Measurements from ENCODE around the gene ATP6V1F. TPM values are rescaled to one million over a fixed set of nuclear protein-coding genes. Genes with fewer than 3 reads are reported as not detected.

Gene ATP6V1F
- total and polyA plus RNA-seq, 11 donors = 91.6 to 198 (median 122) TPM

DNA sequence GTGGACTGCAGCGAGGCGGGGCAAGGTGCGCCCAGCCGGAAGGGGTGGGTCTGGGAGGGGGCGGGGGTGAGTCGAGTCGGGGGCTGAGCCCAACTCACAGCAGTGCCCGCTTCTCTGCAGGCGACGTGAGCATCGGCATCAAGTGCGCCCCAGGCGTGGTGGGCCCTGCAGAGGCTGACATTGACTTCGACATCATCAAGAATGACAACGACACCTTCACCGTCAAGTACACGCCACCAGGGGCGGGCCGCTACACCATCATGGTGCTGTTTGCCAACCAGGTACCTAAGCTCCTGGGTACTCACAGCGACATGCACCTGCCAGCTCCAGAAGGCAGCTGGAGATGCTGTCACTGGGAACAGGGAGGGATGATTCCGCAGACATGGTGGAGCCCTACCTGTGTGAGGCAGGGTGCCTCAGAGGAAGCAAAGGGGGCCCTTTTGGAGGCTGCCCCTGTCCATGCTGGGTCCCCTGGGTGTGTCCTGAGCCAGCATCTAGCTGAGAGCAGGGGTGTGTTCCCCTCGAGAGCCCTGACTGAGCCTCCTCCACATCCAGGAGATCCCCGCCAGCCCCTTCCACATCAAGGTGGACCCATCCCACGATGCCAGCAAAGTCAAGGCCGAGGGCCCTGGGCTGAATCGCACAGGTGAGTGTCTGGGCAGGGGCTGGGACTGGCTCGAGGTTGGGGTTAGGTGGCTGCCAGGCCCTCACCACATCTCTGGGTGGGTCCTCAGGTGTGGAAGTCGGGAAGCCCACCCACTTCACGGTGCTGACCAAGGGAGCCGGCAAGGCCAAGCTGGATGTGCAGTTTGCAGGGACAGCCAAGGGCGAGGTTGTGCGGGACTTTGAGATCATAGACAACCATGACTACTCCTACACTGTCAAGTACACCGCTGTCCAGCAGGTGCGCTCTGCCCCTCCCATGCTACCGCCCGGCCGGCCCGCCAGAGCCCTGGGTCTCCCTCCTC is 19.7 kb upstream of the ATP6V1F start:
- ATAC-seq (no peak), DNase-seq (peak in 2 of 5 donors; percentile 29 to 52)
- H3K9me3 ChIP-seq = no peaks in the 10 kb centered on the region
- TF ChIP-seq, protein P1, sequence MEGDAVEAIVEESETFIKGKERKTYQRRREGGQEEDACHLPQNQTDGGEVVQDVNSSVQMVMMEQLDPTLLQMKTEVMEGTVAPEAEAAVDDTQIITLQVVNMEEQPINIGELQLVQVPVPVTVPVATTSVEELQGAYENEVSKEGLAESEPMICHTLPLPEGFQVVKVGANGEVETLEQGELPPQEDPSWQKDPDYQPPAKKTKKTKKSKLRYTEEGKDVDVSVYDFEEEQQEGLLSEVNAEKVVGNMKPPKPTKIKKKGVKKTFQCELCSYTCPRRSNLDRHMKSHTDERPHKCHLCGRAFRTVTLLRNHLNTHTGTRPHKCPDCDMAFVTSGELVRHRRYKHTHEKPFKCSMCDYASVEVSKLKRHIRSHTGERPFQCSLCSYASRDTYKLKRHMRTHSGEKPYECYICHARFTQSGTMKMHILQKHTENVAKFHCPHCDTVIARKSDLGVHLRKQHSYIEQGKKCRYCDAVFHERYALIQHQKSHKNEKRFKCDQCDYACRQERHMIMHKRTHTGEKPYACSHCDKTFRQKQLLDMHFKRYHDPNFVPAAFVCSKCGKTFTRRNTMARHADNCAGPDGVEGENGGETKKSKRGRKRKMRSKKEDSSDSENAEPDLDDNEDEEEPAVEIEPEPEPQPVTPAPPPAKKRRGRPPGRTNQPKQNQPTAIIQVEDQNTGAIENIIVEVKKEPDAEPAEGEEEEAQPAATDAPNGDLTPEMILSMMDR (IDR thresholded peaks at IDR 0.05) = no peak
- TF ChIP-seq POLR2A (IDR thresholded peaks at IDR 0.05) = no peak
- no peak overlapping the region for H3K4me3 ChIP-seq
- 87 to 94% (median 91%) methylated on average over 14 to 38 of the region's 38 CpGs for WGBS, 4 donors
- intact Hi-C loops (cut with DNase I) = no loop called here
- H3K27ac ChIP-seq = peak overlapping the region in 2 of 12 donors; percentile 42 to 98
- H3K36me3 ChIP-seq = peaks cover 0 to 100% (median 96%) of the 10 kb centered on the region in 9 donors
- no peaks in the 10 kb centered on the region for H3K27me3 ChIP-seq
- H3K4me1 ChIP-seq = peaks cover 0 to 27% (median 0%) of the 10 kb centered on the region in 12 donors

DNA sequence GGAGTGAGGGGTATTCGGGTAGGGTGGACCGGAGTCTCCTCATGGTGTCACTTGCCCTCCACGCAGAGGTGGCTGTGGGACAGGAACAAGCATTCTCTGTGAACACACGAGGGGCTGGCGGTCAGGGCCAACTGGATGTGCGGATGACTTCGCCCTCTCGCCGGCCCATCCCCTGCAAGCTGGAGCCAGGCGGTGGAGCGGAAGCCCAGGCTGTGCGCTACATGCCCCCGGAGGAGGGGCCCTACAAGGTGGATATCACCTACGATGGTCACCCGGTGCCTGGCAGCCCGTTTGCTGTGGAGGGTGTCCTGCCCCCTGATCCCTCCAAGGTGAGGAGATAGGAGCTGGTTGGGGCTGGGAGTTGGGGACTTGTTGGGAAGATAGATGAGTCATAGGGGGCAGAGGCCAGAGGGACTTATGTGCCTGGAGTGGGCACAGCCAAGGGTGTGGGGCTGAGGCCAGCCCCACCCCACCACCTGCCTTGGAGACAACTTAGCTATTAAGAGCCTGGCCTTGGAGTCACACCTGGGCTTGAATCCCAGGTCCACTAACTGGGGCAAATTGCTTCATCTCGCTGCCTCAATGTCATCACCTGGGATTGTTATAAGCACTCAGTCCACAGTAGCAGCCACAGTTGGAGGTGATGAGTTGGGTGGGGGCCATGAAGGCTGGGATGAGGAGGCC is 18.6 kb upstream of the ATP6V1F start:
- TF ChIP-seq, protein P1 (IDR thresholded peaks at IDR 0.05) = no peak
- TF ChIP-seq POLR2A (IDR thresholded peaks at IDR 0.05) = no peak

DNA sequence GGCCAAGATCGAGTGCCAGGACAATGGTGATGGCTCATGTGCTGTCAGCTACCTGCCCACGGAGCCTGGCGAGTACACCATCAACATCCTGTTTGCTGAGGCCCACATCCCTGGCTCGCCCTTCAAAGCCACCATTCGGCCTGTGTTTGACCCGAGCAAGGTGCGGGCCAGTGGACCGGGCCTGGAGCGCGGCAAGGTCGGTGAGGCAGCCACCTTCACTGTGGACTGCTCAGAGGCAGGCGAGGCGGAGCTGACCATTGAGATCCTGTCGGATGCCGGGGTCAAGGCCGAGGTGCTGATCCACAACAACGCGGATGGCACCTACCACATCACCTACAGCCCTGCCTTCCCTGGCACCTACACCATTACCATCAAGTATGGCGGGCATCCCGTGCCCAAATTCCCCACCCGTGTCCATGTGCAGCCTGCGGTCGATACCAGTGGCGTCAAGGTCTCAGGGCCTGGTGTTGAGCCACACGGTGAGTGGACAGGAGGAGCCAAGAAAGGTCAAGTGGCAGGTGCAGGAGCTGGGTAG is 17.8 kb upstream of the ATP6V1F start:
- no peak for TF ChIP-seq POLR2A (IDR thresholded peaks at IDR 0.05)
- TF ChIP-seq, protein P1 (IDR thresholded peaks at IDR 0.05) = no peak
- no peaks in the 10 kb centered on the region for H3K27me3 ChIP-seq
- H3K27ac ChIP-seq = peak overlapping the region in 2 of 12 donors; percentile 9 to 38
- DNase-seq = peak in 1 of 5 donors; percentile 52
- 92 to 96% (median 93%) methylated on average over 18 to 25 of the region's 25 CpGs for WGBS, 4 donors
- no peaks in the 10 kb centered on the region for H3K9me3 ChIP-seq
- peaks cover 0 to 100% (median 96%) of the 10 kb centered on the region in 9 donors for H3K36me3 ChIP-seq
- intact Hi-C loops (cut with DNase I) = no loop called here
- ATAC-seq = no peak
- peaks cover 0 to 10% (median 0%) of the 10 kb centered on the region in 12 donors for H3K4me1 ChIP-seq
- H3K4me3 ChIP-seq = no peak overlapping the region

More for the DNA sequence above, 18.6 kb upstream of the ATP6V1F start:
- intact Hi-C loops (cut with DNase I) = no loop called here
- peak in 1 of 5 donors; percentile 67 for DNase-seq
- Histone ChIP-seq H3K27ac (peak overlapping the region in 1 of 12 donors; percentile 38), H3K36me3 (peaks cover 0 to 100% (median 96%) of the 10 kb centered on the region in 9 donors), H3K27me3 (no peaks in the 10 kb centered on the region), H3K4me1 (peaks cover 0 to 16% (median 0%) of the 10 kb centered on the region in 12 donors), H3K4me3 (no peak overlapping the region), H3K9me3 (no peaks in the 10 kb centered on the region)
- ATAC-seq = no peak
- WGBS, 4 donors = 76 to 91% (median 85%) methylated on average over 10 to 17 of the region's 17 CpGs
